Esophagus muscularis mucosa (tissue), 4 donors: ENCODE data around the gene PCYOX1L. TPM values are rescaled to one million over a fixed set of nuclear protein-coding genes. Genes with fewer than 3 reads are reported as not detected.

Experiments
- DNase-seq: peaks from one replicate; pipeline ENCODE4 v3.0.0-alpha.2; 2017; ENCODE audit errors: extremely low spot score
- H3K27ac ChIP-seq, 4 donors: fragments of 200-600 bp; sonication (generic); replicated peaks in 1 of 4; 1 replicate in 3 of 4; 2 replicates in 1 of 4; pipeline ENCODE4 v1.5.1; 2016 to 2019; ENCODE audit warnings: mild to moderate bottlenecking in 1 of 4
- H3K27me3 ChIP-seq, 4 donors: fragments of 200-600 bp; sonication (generic); one replicate each; pipeline versions ENCODE4 v1.5.1 to v1.6.0; 2016 to 2019
- H3K36me3 ChIP-seq, 4 donors: fragments of 200-600 bp; sonication (generic); one replicate each; pipeline ENCODE4 v1.5.1; 2016 to 2019
- H3K4me1 ChIP-seq, 4 donors: fragments of 200-600 bp; sonication (generic); one replicate each; pipeline ENCODE4 v1.5.1; 2016 to 2019
- H3K4me3 ChIP-seq, 4 donors: fragments of 200-600 bp; sonication (generic); 1 replicate in 2 of 4; 2 replicates in 2 of 4; pipeline ENCODE4 v1.5.1; 2016 to 2019; ENCODE audit warnings: mild to moderate bottlenecking in 4 of 4, moderate library complexity in 1 of 4
- H3K9me3 ChIP-seq, 4 donors: fragments of 200-600 bp; sonication (generic); 1 replicate in 3 of 4; 2 replicates in 1 of 4; pipeline ENCODE4 v1.5.1; 2016 to 2019
- EP300 ChIP-seq: sonication (generic); formaldehyde crosslinking; IDR thresholded peaks from one replicate; pipeline ENCODE4 v1.6.1; 2017; ENCODE audit warnings: antibody characterized with exemption
- POLR2A ChIP-seq: fragments of 450-650 bp; IDR thresholded peaks from one replicate; pipeline ENCODE4 v1.6.1; 2017; ENCODE audit warnings: antibody characterized with exemption, moderate library complexity, mild to moderate bottlenecking, low read depth
- POLR2AphosphoS5 ChIP-seq, 2 donors: sonication (generic); formaldehyde crosslinking; IDR thresholded peaks; one replicate each; pipeline ENCODE4 v1.6.1; 2017; ENCODE audit warnings: antibody characterized with exemption in 2 of 2
- WGBS: methylation state at CpG from one replicate; pipeline ENCODE4 v1.1.5; 2018; 5-methylcytosine and 5-hydroxymethylcytosine counted together
- intact Hi-C: fragments of 100-400 bp; cut with DNase I; formaldehyde crosslinking; loops from one replicate; pipeline ENCODE4 v1.15.1; 2023
- total RNA-seq, 4 donors: library from RNA; depleted of rRNA; stranded (reverse); fragments of >200 nt; gene quantifications; one replicate each; pipeline versions ENCODE4 v1.1.0 to v1.2.1, GENCODE V29; 2016
- TF ChIP-seq, protein P1 (sequence below), 3 experiments: fragments of 200-600 bp in 2 of 3; fragments of 450-650 bp in 1 of 3; sonication (generic) in 2 of 3; IDR thresholded peaks; one replicate each; pipeline ENCODE4 v1.5.1; 2017 to 2019; ENCODE audit warnings: antibody characterized with exemption in 3 of 3, mild to moderate bottlenecking in 2 of 3, moderate library complexity in 1 of 3

The PCYOX1L gene
- total RNA-seq, 4 donors from 2014 or later: 4.0 to 5.8 (median 4.7) TPM

DNA sequence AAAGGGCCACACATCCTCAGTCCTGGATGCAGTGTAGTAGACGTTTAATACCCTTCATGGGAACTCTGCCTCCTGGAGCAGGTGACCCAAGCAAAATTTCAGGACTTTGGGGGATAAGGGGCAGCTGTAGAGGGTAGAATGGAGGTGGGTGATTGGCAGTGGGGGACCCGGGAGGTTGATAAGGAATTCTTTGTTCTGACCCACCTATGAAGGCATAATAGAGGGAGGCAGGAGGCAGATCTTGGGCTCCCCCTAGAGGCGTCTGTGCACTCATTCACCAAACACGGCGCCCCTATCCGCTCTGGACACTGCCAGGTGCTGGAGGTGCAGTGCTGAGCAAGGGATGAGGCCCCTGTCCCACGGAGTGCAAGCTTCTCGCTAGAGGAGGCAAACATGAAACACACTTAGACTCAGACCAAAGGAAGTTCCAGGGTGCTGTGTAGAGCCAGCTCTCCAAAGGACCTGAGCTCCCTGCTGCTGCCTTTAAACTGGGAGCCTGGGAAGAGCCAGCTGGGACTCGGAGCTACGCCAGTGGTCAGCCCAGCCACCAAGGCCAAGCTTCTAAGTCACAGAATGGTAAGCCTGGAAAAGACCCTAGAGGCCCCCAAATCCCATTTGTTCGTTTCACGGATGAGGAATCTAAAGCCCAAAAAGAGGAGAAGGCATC is 13.6 kb downstream of the PCYOX1L start:
- TF ChIP-seq POLR2A (no peak), EP300 (no peak), POLR2AphosphoS5 (IDR thresholded peaks at IDR 0.05) (no peak)
- TF ChIP-seq, protein P1, sequence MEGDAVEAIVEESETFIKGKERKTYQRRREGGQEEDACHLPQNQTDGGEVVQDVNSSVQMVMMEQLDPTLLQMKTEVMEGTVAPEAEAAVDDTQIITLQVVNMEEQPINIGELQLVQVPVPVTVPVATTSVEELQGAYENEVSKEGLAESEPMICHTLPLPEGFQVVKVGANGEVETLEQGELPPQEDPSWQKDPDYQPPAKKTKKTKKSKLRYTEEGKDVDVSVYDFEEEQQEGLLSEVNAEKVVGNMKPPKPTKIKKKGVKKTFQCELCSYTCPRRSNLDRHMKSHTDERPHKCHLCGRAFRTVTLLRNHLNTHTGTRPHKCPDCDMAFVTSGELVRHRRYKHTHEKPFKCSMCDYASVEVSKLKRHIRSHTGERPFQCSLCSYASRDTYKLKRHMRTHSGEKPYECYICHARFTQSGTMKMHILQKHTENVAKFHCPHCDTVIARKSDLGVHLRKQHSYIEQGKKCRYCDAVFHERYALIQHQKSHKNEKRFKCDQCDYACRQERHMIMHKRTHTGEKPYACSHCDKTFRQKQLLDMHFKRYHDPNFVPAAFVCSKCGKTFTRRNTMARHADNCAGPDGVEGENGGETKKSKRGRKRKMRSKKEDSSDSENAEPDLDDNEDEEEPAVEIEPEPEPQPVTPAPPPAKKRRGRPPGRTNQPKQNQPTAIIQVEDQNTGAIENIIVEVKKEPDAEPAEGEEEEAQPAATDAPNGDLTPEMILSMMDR (IDR thresholded peaks at IDR 0.05): peak; percentile 53 to 77 (median 57)
- Histone ChIP-seq H3K36me3 (no peaks in the 10 kb centered on the region), H3K27ac (peak overlapping the region; percentile 71 to 97 (median 76)), H3K9me3 (no peaks in the 10 kb centered on the region), H3K4me1 (peaks cover 16 to 66% (median 53%) of the 10 kb centered on the region in 4 donors), H3K27me3 (no peaks in the 10 kb centered on the region), H3K4me3 (no peak overlapping the region)
- intact Hi-C loops: no loop called here
- no peak for DNase-seq
- 56% methylated on average over 9 of the region's 12 CpGs for WGBS

DNA sequence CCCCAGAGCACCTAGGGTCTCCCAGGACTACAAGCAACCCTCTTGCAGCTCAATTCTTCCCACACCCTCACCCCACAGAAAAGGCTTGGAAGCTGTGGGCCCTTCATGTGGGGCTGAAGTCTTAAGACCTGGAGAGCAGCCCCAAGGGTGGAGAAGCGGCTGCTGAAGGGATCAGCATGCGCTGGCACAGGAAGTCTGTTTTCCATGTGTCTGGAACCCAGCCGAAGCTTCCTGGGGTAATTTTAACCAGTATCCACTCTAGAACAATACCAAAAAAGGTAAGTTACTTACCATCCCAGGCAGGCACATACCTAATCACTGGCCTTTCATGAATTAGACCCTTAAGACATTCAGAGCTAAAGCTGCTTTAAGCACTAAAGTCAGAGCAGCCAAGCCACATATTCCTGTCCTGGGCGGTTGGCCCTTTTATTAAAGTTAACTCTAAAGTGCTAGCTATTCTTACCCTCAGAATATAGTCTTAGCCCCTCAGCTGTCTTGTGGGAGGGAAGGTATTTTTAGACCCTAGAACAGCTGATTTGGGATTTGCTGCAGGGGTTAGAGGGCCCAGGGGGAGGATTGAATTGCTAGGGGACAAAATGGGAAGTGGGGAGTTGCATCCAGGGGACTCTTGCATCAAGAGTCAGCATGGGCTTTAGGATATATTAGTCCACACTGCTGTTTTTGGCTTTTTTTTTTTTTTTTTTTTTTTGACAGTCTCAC is 14.4 kb downstream of the PCYOX1L start:
- no peaks in the 10 kb centered on the region for H3K9me3 ChIP-seq
- no peak overlapping the region for H3K4me3 ChIP-seq
- intact Hi-C loops: no loop called here
- TF ChIP-seq EP300 (no peak), POLR2AphosphoS5 (IDR thresholded peaks at IDR 0.05) (peak; percentile 28 to 56), POLR2A (no peak)
- peaks cover 13 to 60% (median 49%) of the 10 kb centered on the region in 4 donors for H3K4me1 ChIP-seq
- no peak for DNase-seq
- 25% methylated on average over 4 of the region's 4 CpGs for WGBS
- H3K27me3 ChIP-seq: no peaks in the 10 kb centered on the region
- H3K36me3 ChIP-seq: no peaks in the 10 kb centered on the region
- H3K27ac ChIP-seq: peak overlapping the region; percentile 71 to 97 (median 76)

DNA sequence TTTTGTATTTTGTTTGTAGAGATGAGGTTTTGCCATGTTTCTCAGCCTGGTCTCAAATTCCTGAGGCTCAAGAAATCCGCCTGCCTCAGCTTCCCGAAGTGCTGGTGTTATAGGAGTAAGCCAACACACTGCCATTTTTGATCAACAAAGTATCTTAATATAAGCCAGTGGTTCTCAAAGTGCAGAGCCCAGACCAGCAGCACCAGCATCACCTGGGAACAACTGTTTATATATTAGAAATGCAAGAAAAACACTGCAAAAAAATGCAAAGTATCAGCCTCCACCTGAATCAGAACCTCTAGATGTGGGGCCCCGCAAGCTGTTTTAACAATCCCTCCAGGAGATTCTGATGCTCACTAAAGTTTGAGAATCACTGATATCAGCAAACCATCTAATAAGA is 15.1 kb downstream of the PCYOX1L start:
- no peaks in the 10 kb centered on the region for H3K27me3 ChIP-seq
- WGBS: 77% methylated on average over 3 of the region's 3 CpGs
- no peak overlapping the region for H3K4me3 ChIP-seq
- peaks cover 10 to 59% (median 45%) of the 10 kb centered on the region in 4 donors for H3K4me1 ChIP-seq
- peak overlapping the region; percentile 71 to 97 (median 76) for H3K27ac ChIP-seq
- H3K9me3 ChIP-seq: no peaks in the 10 kb centered on the region
- TF ChIP-seq POLR2A: no peak
- no peak for TF ChIP-seq POLR2AphosphoS5 (IDR thresholded peaks at IDR 0.05)
- TF ChIP-seq EP300: no peak
- TF ChIP-seq, protein P1 (IDR thresholded peaks at IDR 0.05): no peak
- H3K36me3 ChIP-seq: no peaks in the 10 kb centered on the region
- intact Hi-C loops: no loop called here
- DNase-seq: no peak

DNA sequence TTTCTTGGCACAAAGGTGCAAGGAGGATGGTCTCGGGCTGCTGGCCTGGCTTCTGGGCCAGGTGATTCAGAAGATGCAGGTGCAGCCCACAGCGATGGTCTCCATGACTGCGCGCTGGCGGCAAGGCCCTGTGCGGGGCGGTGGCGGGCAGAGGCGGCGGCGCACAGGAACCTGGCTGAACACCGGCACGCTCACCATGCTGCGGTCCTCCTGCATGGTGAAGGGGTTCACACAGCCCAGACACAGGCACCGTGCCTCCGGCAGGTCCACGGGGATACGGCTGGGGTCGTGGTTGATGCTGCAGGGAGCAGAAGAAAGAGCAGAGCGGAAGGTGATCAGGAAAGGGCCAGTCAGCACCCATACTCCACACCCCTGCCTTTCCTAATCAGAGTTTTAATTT is 16.5 kb downstream of the PCYOX1L start:
- no peaks in the 10 kb centered on the region for H3K9me3 ChIP-seq
- TF ChIP-seq POLR2AphosphoS5 (IDR thresholded peaks at IDR 0.05): no peak
- no peak for TF ChIP-seq EP300
- TF ChIP-seq, protein P1 (IDR thresholded peaks at IDR 0.05): no peak
- no peak for TF ChIP-seq POLR2A
- intact Hi-C loops: no loop called here
- H3K4me3 ChIP-seq: no peak overlapping the region
- peaks cover 13 to 67% (median 54%) of the 10 kb centered on the region in 4 donors for H3K4me1 ChIP-seq
- no peaks in the 10 kb centered on the region for H3K36me3 ChIP-seq
- no peaks in the 10 kb centered on the region for H3K27me3 ChIP-seq
- H3K27ac ChIP-seq: peak overlapping the region; percentile 44 to 97 (median 72)
- 95% methylated on average over 19 of the region's 20 CpGs for WGBS
- no peak for DNase-seq

DNA sequence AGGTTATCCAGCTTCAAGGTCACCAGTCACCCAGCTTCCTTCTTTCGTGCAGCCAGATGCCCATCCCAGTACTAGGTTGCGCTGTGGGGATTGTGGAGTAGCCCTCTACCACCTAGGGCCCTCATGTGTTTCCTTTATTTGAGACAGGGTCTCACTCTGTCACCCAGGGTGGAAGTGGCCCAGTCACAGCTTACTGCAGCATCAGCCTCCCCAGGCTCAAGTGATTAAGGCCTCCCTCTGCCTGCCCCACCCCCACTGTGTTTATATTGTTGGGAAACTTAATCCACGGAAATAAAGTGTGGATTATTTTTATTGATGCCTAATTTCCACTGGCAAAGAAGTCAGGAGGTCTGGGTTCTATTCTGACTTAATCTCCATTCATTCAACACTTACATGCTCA is 17.0 kb downstream of the PCYOX1L start:
- Histone ChIP-seq H3K4me3 (no peak overlapping the region), H3K27ac (peak overlapping the region; percentile 44 to 97 (median 72)), H3K4me1 (peaks cover 16 to 72% (median 59%) of the 10 kb centered on the region in 4 donors), H3K36me3 (no peaks in the 10 kb centered on the region), H3K27me3 (no peaks in the 10 kb centered on the region), H3K9me3 (no peaks in the 10 kb centered on the region)
- no peak for TF ChIP-seq POLR2A
- no peak for TF ChIP-seq POLR2AphosphoS5 (IDR thresholded peaks at IDR 0.05)
- TF ChIP-seq, protein P1 (IDR thresholded peaks at IDR 0.05): no peak
- TF ChIP-seq EP300: no peak
- WGBS: 77% methylated on average over 2 of the region's 3 CpGs
- intact Hi-C loops: no loop called here
- no peak for DNase-seq
